ENCODE data around the gene JAKMIP1.

Gene JAKMIP1

GRCh38 chr4:6200011-6200921 is at the start of gene JAKMIP1:
Gene JAKMIP1 (minus strand): TSS chr4:6200549. CDS start chr4:6112850, 87,699 bp downstream.
- DNase-seq (ENCODE audit: low read depth), result peak; percentile 74

GRCh38 chr4:6248394-6248793 is 48.0 kb upstream of the JAKMIP1 start:
- DNase-seq (ENCODE audit: low read depth), result no peak

GRCh38 chr4:6246170-6246634 is 45.9 kb upstream of the JAKMIP1 start:
- no peak for DNase-seq (ENCODE audit: low read depth)

DNA sequence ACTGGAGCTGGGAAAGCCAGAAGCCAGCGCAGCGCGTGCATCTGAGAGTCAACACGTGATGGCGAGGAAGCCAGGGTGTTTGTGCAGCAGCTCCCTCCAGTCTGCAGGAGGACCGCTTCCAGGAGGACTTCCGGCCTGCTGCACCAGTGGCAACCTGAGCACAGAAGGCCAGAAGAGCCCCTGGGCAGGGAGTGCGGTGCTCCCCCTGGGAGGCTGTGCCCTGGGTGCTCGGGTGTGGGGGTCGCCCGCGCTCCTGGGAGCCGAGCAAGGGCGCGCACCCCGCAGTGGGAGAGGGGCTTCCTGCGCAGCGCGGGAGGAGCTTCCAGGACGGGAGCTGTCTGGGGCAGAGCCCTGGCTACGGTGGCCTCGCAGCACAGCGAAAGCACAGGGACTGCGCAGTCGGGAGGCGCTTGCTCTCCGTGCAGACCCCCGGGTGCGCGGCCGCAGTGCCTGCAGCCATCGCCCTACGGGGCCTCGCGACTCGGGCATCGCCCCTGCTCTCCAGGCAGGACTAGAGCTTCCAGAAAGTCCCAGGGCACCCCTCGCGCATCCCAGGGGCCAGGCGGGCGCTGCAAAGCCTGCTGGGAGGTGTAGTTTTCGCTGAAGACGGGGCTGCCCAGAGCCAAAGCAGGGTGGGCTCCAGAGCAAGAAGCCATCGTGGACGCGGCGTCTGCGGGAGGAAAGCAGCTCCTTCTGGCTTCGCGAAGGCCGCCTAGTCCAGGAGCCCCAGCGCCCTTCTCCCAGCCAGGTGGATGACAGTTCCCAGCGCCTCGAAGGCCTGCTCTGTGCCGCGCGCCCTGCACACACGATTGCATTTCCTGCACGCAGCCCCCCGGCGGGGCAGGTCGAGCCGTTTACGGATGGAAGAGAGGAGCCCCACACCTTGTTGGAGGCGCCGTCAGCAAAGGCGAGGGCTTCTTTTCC is 45.2 kb upstream of the JAKMIP1 start:
- no peak for DNase-seq (ENCODE audit: low read depth)

DNA sequence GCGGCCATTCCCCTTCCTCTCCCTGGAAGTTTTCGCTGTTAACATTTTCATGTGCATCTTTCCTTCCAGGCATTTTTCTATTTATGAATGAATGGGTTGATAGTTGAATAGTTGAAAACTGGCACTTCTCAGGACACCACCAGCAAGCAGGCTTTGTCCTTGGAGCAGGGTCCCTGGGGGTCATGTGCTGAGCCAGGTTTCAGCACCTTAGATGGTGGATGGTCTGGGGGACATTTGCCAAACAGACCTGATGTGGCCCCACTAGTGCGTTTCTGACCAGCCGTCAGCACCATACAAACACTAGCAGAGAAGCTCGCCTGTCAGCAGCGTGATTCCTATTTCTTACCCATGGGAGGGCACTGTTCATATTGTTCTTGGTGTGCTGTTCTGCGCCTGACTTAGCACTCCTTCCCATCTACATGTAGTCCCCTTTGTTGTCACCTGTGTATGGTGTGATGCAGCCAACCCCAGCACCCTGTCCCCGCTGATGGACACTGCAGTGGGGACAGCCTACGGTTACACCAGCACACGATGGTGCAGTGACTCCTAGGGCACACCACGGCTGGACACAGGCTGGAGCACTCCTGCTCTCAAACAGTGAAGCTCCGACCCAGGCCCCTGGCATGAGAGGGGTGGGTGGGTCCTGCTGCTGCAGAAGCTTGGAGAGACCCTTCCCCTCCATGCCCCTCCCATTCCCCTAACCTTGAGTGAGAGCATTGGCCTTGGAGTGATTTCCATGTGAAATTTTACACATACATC is 42.1 kb upstream of the JAKMIP1 start:
- no peak for DNase-seq (ENCODE audit: low read depth)

DNA sequence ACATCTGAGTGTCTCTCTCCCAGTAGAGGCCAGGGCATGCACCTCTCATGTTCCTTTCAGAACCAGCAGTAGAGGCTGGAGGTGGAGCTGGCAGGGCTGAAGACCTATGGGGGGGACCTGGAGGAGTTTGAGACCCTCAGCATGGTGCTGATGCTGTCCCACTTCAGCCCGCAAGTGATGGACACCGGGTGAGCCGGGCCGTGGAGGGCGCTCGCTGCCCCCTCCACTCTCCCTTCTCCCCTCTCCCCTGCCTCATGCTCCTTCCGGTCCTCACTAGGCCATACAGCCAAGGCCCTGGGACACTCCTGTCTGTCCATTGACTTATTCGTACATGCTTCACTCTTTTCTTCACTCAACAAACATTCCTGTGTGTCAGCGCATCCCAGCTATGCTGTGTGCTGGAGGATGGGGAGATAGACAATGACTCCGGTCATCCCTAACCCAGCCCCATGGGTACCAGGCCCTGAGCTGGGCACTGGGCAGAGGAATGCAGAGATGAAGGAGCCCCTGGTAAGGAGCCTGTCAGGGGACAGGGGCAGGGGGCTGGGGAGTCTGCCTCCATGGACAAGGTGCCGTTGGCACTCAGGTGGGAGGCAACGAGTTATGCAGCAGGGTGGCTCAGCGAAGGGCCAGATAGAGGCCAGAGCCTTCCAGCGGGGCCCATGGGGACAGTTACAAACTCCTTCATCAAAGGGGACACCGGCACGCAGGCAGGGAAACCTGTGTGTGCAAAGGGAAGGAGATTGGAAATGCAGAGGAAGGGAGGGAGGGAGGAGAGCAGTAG is 40.9 kb upstream of the JAKMIP1 start:
- DNase-seq (ENCODE audit: low read depth), result no peak

DNA sequence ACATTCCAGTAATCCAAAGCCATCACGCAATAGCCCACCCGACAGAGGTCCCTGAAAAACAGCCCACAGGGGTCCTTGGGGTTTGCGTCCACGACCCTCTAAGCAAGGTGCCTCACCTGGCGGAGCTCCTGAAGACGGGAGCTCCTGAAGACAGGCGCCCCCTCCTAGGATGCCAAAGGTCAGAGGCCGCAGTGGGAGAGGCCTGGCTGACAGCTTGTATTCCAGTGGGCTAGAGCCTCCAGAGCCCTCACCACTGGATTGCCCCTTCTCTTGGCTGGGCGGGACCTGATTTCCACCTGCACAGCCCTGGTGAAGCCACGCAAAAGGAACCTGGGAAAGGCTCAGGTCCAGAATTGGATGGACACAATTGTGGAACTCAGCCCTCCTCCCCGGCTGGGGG is 39.6 kb upstream of the JAKMIP1 start:
- no peak for DNase-seq (ENCODE audit: low read depth)

DNA sequence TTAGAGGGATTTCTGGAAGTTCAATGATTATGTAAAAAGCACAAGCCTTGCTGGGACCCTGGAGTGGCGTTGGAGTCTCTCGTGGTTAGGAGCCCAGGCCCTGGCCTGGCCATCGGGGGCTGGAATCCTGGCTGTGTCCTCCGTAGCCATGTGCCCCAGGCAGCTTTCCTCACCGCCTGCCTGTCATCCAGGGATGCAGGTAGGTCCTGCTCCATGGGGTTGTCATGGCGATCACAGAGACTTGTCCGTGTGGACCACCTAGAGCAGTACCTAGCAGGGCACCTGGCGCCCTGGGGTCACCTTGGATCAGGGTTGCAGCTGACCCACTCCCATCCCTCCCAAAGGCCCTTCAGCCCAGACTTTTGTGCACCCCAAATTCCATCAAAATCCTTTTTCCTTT is 39.1 kb upstream of the JAKMIP1 start:
- no peak for DNase-seq (ENCODE audit: low read depth)

- no peak for DNase-seq (ENCODE audit: low read depth)
Observed at GRCh38 chr4:6236816-6237390, 36.6 kb upstream of the JAKMIP1 start.

- no peak for DNase-seq (ENCODE audit: low read depth)
Observed at GRCh38 chr4:6235901-6236640, 35.7 kb upstream of the JAKMIP1 start.

GRCh38 chr4:6235012-6235411 is 34.7 kb upstream of the JAKMIP1 start:
- DNase-seq (ENCODE audit: low read depth), result no peak

GRCh38 chr4:6233929-6234328 is 33.6 kb upstream of the JAKMIP1 start:
- DNase-seq (ENCODE audit: low read depth), result no peak

DNA sequence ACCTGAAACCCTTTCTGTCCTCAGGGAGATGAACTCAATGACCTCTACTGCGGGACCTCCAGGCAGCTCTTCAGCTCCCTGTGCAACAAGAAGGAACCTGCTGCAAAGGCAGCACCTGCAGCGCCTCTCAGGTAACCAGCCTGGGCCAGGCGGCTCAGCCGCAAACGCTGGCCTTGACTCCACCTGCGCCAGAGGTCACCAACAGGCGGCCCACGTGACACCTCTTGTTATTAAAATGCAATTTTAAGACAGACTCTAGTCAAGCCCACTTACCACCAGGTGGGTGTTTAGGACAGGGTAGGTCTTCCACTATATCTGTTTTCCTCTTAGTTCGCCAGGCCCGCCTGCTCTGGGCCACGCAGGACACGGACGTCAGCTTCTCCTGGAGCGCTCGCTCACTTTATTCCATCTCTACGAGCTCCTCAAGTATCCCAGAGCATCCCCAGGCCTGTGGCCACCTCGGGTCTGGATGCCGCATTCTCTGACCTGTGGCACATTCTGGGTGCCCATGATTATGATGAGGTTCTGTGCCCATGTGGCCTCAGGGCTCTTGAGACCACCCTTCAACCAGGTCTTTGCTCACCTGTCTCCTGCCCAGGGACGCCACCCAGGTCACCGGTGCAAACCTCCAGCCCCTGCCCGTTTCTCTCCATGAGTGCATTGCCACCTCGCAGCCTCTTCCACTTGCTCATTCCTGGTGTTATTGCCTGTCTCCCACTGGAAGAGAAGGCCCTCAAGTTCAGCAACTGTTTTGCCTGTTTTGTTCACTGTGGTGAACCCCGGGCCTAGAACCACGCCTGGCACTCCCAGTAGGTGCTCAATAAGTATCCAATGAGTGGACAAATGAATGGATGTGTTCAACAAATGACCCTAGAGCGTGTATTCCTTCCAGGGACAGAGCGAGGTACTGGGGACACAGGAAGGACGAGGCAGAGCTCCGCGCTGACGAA is 32.8 kb upstream of the JAKMIP1 start:
- no peak for DNase-seq (ENCODE audit: low read depth)

DNA sequence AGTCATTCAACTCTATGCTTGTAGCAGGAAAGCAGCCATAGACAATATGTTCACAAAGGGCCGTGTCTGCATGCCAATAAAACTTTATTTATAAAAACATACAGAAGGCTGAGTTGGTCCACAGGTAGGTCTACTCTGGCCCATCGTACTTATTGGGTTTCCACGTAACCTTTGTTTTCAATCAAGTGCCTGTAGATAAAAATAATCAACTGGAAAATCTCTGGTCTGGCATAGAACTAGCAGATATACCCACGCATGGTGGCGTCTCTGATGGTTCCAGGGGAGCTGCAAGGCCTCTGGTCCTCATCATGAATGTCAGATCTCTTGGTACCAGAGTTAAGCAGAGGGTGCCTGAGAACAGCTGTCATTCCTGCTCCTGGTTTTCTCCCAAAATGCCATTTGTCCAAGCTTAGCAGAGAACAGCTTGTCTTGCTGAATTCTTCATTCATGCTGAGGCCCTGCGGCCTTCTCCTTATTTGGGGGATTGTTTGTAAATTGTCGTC is 31.4 kb upstream of the JAKMIP1 start:
- DNase-seq (ENCODE audit: low read depth), result no peak

DNA sequence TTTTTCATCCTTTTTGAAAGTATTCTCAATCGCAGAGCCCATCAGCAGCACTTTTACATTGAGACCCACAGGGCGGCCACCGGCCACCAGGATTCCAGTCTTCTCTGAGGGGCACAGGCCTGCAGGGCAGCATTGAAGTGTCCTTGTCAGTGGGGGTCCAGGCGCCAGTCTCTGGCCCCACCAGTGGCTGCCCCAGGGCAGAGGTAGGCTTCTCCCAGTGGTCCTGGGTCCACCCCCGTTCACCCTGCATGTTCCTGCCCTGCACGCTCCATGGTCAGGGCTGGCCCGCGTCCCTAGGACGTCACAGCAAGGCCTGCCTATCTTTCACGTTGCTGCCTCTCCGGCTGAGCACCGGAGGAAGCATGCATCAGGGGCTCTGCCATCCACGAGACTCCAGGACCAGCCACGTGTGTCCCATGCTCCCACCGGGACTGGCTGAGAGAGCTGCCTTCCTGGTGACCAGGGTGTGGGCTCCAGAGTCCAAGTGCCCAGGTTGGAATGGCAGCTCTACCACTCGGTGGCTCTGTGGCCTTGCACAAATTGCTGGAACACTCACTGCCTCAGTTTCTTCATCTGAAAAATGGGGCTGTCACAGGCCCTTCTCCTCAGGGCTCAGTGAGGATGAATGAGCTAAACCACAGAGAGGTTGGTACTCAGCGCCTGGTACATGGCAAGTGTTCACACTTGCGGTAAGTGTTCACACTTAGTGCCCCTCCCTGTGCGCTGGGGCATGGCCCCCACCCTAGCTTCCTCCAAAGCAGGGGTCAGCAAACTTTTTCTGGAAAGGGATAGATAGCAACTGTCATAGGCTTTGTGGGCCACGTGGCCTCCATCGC is 30.7 kb upstream of the JAKMIP1 start:
- DNase-seq (ENCODE audit: low read depth), result no peak

DNA sequence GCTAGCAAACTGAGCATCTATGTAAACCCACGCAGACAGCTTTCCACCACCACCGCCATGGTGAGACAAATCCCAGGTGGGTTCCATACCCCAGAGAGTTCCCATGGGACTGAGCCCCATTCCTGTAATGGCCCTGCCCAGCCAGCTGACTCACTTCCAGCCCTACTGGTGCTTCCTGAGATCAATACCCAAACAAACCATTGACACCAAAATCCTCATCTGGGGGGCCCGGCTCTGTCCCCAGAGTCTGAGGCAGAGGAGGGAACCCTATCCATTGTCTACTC is 30.1 kb upstream of the JAKMIP1 start:
- no peak for DNase-seq (ENCODE audit: low read depth)

DNA sequence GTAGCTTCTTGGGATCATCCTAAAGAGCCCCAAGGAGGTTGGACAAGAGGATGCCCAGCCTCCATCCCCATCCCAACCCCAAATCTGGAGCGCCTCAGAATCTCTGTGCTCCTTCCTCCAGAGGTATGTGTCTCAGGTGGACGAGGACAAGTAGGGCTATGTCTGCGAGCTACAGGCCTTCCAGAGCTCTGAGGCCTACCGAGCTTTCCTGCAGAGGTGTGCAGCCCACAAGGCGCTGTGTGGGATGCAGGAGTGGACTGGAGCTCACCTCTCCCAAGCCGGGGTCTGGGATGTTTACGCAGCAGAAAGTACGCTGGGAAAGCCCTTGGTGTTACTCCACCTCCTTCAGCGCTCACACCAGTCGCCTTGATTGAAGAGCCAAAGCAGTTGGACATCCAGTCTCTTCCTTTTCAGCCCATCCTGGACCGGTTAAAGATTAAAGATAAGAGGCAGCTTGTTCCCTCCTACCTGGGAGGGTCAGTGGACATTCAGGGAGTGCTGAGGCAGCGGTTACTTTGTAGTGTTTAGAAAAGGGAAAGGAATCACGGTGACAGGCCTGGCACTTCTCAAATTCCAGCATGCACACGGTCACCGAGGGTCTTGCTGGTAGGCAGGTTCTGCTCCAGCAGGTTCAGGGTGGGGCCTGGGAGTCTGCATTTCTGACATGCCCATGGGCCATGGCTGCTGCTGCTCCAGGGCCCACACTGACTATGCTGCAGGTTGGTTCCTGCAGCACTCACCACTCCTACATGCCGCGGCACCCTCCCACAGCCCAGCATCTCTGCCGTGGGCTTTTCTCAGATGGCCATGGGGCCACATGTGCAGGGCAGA is 29.5 kb upstream of the JAKMIP1 start:
- DNase-seq (ENCODE audit: low read depth), result no peak

Measured in activated T-helper 9 cell treated with anti-CD3 and anti-CD28 coated beads, Interleukin-2, amount 50 U/mL, for 16 hours (primary cell).